Measurements from ENCODE around the gene IGSF21.

Gene IGSF21

GRCh38 chr1:18341291-18342069, 233.9 kb downstream of the IGSF21 start:
- no peak overlapping the region for H3K4me3 ChIP-seq (ENCODE audit: control insufficient read depth, low read depth, low read length)
- no peak for TF ChIP-seq CTCF (IDR thresholded peaks at IDR 0.05; ENCODE audit: control insufficient read depth, insufficient read depth, low read depth, low read length, missing control alignments)
- DNase-seq (ENCODE audit: low read depth): no peak

GRCh38 chr1:18342744-18343143, 235.1 kb downstream of the IGSF21 start:
- TF ChIP-seq CTCF (IDR thresholded peaks at IDR 0.05; ENCODE audit: control insufficient read depth, insufficient read depth, low read depth, low read length, missing control alignments): no peak
- H3K4me3 ChIP-seq (ENCODE audit: control insufficient read depth, low read depth, low read length): no peak overlapping the region
- DNase-seq (ENCODE audit: low read depth): no peak

DNA sequence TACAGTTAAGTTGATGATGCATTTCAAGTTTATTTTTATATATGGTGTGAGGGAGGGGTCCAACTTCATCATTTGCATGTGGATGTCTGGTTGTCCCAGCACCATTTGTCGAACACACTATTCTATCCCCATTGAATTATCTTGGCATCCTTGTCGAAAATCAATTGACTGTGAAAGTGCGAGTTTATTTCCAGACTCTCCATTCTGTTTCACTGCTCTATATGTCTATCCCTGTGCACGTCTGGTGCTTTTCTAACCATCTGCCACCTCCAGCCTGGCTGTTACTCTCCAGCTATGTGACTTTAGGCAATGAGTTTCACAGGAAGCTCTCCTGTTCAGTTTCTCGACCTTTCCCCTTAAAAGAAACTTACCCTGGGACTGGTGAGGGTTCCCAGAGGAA, 236.0 kb downstream of the IGSF21 start:
- no peak for TF ChIP-seq CTCF (IDR thresholded peaks at IDR 0.05; ENCODE audit: control insufficient read depth, insufficient read depth, low read depth, low read length, missing control alignments)
- no peak for DNase-seq (ENCODE audit: low read depth)
- H3K4me3 ChIP-seq (ENCODE audit: control insufficient read depth, low read depth, low read length): no peak overlapping the region

DNA sequence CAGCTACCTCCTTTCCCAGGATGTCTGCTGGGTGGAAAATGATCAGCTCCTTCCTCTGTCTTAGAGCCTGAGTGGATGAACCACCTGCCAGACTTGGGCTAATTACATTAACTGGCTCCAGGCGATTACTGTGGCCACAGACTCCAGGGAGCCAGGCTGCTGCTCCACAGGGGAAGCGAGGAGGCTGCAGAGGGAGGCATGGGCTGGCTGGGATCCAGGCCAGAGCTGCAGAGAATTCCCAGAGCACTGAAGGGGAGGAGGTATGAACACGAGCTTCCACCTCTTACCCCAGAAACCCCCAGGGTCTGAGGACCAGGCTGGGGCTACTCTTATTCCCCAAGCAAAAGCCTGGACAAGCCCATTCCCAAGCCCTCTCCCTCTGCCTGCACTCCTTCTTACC, 237.2 kb downstream of the IGSF21 start:
- no peak overlapping the region for H3K4me3 ChIP-seq (ENCODE audit: control insufficient read depth, low read depth, low read length)
- DNase-seq (ENCODE audit: low read depth): no peak
- no peak for TF ChIP-seq CTCF (IDR thresholded peaks at IDR 0.05; ENCODE audit: control insufficient read depth, insufficient read depth, low read depth, low read length, missing control alignments)

DNA sequence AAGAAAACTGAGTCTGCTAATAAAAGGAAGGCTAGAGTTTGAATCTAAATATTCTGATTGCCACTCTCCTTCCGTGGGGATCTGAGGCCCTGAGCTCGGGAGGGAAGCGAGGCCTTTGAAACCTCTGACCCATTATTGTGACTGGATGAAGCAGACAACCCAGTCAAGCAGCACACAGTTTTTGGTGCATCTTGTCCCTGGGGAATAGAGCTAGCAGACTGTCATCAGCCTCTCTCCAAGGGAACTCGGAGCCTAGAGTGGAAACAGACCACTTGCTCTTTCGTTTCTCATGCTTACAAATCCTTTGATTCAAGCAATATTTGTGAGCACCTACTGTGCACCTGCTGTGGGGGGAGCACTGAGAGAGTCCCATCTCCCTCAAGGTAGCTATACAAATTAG, 240.0 kb downstream of the IGSF21 start:
- no peak for DNase-seq (ENCODE audit: low read depth)
- TF ChIP-seq CTCF (IDR thresholded peaks at IDR 0.05; ENCODE audit: control insufficient read depth, insufficient read depth, low read depth, low read length, missing control alignments): no peak
- H3K4me3 ChIP-seq (ENCODE audit: control insufficient read depth, low read depth, low read length): no peak overlapping the region

- no peak for TF ChIP-seq CTCF (IDR thresholded peaks at IDR 0.05; ENCODE audit: control insufficient read depth, insufficient read depth, low read depth, low read length, missing control alignments)
- H3K4me3 ChIP-seq (ENCODE audit: control insufficient read depth, low read depth, low read length): no peak overlapping the region
Measured at GRCh38 chr1:18348354-18348753, 240.8 kb downstream of the IGSF21 start.

More at GRCh38 chr1:18348354-18348753, 240.8 kb downstream of the IGSF21 start:
- DNase-seq (ENCODE audit: low read depth): no peak

Data from AG09309 (cell line).